HG02571 (cell line): ENCODE results near the gene SERPINE3.

Source experiments
- ATAC-seq: cut with Tn5 transposase; IDR thresholded peaks from one replicate; pipeline ENCODE4 v1.9.1; 2021; ENCODE audit warnings: mild to moderate bottlenecking, moderate library complexity; ENCODE audit not compliant: unreplicated experiment

Gene SERPINE3

GRCh38 chr13:51360489-51360888 is 21.0 kb downstream of the SERPINE3 start:
- ATAC-seq = no peak

- ATAC-seq = no peak
Observed at GRCh38 chr13:51361106-51361505, 21.6 kb downstream of the SERPINE3 start.

DNA sequence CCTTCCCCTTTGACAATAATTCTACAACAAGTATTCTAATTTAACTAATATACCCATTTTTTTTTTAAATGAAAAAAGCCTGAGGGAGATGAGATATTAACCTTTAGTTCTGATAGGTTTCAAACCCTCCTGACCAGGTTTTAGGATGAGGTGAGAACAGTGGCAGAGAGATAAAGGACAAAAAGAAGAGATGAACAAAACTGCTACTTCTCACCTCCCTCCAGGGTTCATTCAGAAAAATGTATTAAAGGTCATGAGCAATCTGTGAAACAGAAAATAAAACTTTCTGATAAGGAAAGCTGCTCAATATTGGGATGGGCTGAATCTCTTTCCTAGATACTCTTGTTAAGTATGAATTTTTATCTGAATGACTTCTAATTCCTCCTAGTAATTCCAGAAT is 24.1 kb downstream of the SERPINE3 start:
- no peak for ATAC-seq

DNA sequence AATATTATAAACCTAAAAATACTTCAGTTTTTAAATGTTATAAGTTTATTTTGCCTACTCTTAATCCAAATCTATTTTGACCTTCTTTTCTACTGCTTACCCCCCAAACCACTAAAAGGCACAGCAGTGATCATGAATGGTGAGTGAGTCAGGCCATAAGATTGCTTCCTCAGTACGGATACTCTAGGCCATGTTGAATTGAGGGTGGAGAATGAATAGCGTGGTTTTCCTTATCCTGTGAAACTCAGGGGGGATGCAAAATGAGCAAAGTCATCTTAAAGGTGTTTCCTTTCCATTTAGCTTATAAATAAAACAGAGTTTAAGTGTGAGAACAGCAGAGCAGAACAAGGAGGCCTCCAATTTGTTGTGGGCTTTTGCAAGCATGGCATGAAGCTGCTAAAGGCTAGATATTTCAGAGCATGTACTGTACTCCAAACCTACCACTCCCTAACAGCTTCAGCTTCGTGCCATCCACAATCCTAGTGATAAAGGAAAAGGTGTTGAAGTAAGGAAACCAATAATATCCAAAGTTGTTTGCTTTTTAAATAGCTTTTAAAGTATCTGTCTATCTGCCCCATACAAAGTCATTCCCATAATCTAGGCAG is 25.0 kb downstream of the SERPINE3 start:
- ATAC-seq = no peak

- ATAC-seq = no peak
Observed at GRCh38 chr13:51370116-51370515, 30.6 kb downstream of the SERPINE3 start.

- no peak for ATAC-seq
Observed at GRCh38 chr13:51370811-51371210, 31.3 kb downstream of the SERPINE3 start.

DNA sequence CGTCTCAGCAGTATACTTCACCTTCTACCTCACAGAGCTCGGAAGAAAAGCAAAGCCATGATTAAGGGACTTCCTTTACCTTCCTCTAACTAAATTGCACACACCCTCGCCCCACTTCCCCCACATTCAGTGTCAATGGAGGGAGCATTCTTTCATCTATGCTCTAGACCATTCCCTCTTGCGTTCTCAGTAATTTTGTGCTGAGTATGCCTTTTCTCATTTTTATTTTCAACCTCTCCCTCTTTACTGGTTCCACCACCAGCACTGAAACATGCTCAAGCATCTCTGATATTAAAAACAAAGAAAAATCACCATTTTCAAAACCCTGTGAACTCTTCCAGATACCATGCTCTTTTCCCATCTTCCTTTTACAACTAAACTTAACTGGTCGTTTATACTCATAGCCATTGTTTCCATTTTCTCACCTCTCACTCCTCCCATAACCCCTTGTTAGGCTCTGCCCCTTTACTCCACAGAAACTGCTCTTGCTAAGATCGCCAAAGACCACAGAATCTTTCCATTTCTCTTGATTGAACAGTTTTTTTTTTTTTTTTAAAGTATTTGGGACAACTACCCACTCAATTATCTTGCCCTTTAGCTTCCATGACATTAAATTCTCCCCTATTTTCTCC is 32.4 kb downstream of the SERPINE3 start:
- ATAC-seq = no peak

GRCh38 chr13:51373451-51373850 is 34.0 kb downstream of the SERPINE3 start:
- ATAC-seq = no peak

- ATAC-seq = no peak
Observed at GRCh38 chr13:51380269-51380668, 40.8 kb downstream of the SERPINE3 start.

- no peak for ATAC-seq
Observed at GRCh38 chr13:51385114-51385513, 45.6 kb downstream of the SERPINE3 start.

- ATAC-seq = no peak
Observed at GRCh38 chr13:51394724-51395123, 55.2 kb downstream of the SERPINE3 start.

DNA sequence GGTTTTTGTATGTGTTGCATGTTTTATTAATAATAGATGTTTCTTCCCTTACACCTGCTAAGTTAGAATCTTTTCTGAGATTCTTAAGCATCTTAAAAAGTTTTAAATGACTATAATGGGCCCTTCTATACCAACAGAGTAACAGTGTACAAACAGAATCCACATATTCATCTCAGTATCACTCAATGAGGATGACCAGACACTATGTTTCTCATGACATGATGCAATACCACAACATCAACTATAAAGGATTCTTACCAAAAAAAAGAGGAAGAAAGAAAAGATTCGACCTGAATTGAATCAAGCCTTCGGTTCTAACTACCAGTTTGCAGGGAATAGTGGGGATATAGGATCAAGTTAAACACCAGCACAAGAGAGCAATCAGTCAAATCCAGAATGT is 56.9 kb downstream of the SERPINE3 start:
- peak; percentile 63 for ATAC-seq

DNA sequence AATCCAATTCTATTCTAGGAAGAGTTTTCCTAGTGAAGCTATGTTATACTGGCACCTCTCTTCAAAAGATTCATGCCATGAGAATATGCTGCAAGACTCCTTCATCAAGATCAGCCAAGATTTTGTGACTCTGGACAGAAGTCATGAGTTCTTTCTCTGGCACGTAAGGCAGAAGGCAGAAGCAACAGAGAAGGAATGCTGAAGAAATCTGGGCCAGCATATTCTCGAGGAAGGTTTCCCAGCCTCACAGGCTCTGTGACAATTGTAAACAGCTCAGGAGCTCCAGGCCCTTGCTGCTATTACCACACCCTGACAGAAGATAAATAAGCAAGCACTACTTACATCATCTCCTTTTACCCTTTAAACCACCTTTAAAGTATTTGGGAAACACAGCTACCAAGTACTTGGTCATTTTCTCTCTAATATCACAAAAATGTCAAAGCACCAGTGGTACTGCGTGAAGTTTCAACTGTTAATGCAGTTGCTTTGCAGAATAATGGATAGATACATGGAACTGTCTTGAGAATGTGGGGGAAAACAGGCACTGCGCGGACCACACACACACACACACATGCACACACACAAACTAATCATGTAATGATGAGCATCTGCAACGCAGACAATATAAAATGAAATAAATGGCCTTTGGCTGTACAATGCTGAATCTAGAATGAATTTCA is 57.9 kb downstream of the SERPINE3 start:
- no peak for ATAC-seq

GRCh38 chr13:51405176-51405575 is 65.7 kb downstream of the SERPINE3 start:
- ATAC-seq = no peak

DNA sequence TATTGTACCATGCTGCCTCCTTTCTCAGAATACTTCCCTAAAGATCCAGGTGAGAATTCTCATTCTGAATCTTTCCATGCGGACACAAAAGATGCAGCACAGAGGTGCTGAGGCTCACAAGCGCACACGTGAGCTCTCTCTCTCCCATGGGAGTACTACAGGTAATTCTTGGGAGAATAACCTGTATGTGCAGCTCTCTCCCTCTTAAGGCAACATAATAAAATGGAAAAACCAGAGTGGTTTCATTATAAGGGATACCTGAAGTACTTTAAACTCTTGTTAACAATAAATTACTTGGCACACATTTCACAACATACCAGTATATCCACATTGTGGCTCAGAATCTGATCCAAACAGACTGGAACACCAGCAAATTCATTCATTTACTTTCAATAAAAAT is 72.9 kb downstream of the SERPINE3 start:
- ATAC-seq = no peak
